ENCODE measurements around the gene HOXA6. TPM values are rescaled to one million over a fixed set of nuclear protein-coding genes. Genes with fewer than 3 reads are reported as not detected.
A peak's percentile ranks its signal among the peaks of the same experiment; 100 is the strongest.

HOXA6 gene
- total and polyA plus RNA-seq, 10 of the 15 experiments (the other 5 are each of a cell fraction or from before 2014, with no cell fraction given) = 0.08 TPM; not detected in 9

DNA sequence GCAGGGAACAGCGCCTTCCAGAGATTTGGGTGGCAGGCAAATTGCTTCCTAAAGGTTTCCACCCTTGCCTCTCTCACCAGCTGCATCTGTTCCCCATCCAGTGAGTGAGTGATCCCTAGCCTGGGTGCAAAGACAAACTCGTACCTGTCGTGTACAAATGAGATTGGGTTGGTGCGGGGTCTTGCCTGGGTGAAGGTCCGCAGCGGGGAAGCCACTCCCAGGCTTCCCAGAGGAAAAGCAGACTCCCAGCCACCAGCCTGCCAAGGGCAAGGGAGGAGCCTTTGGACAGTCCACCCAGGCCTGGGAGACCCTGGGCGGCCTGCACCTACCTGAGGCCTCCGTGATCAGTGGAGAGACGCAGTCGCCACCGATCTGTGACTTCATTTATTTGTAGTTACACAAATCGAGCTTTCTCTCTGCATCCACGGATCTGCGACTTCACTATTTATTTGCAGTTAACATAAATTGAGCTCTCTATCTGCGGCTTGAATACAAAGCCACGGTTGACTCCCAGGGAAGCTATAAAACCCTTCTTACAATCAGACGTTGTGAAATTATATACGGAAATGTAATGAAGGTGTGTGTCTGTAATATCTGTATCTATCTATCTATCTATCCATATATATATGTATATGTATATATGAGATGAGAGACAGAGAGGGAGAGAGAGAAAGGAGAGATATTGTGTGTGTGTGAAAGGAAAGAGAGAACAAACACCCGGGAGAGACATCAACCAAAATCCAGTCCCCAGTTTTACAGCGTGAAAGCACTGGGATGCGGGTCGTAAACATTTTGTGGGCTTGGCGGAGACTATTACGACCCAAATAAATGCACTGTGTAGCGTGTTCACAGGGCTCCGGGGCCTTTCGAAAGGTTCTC is 11.9 kb upstream of the HOXA6 start:
- TF ChIP-seq SMC3 (IDR thresholded peaks at IDR 0.05; ENCODE audit: borderline replicate concordance, low read length) = no peak
- no peak for TF ChIP-seq NR2F1 (conservative IDR thresholded peaks at IDR 0.05)
- no peak for TF ChIP-seq SMARCA5 (IDR thresholded peaks at IDR 0.05)
- TF ChIP-seq KDM1A (IDR thresholded peaks at IDR 0.05; ENCODE audit: borderline replicate concordance) = no peak
- TF ChIP-seq, protein P1, sequence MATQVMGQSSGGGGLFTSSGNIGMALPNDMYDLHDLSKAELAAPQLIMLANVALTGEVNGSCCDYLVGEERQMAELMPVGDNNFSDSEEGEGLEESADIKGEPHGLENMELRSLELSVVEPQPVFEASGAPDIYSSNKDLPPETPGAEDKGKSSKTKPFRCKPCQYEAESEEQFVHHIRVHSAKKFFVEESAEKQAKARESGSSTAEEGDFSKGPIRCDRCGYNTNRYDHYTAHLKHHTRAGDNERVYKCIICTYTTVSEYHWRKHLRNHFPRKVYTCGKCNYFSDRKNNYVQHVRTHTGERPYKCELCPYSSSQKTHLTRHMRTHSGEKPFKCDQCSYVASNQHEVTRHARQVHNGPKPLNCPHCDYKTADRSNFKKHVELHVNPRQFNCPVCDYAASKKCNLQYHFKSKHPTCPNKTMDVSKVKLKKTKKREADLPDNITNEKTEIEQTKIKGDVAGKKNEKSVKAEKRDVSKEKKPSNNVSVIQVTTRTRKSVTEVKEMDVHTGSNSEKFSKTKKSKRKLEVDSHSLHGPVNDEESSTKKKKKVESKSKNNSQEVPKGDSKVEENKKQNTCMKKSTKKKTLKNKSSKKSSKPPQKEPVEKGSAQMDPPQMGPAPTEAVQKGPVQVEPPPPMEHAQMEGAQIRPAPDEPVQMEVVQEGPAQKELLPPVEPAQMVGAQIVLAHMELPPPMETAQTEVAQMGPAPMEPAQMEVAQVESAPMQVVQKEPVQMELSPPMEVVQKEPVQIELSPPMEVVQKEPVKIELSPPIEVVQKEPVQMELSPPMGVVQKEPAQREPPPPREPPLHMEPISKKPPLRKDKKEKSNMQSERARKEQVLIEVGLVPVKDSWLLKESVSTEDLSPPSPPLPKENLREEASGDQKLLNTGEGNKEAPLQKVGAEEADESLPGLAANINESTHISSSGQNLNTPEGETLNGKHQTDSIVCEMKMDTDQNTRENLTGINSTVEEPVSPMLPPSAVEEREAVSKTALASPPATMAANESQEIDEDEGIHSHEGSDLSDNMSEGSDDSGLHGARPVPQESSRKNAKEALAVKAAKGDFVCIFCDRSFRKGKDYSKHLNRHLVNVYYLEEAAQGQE (IDR thresholded peaks at IDR 0.05; ENCODE audit: low read depth, low read length) = no peak
- TF ChIP-seq CBX5 (IDR thresholded peaks at IDR 0.05; ENCODE audit: low read depth) = no peak
- TF ChIP-seq NRF1 (conservative IDR thresholded peaks at IDR 0.05; ENCODE audit: low read depth, low read length) = no peak
- no peak for TF ChIP-seq CREB1 (IDR thresholded peaks at IDR 0.05; ENCODE audit: low read depth)
- no peak for TF ChIP-seq NBN (IDR thresholded peaks at IDR 0.05)
- TF ChIP-seq POLR2AphosphoS2 (IDR thresholded peaks at IDR 0.05; ENCODE audit: low read depth, low read length) = no peak
- TF ChIP-seq ESRRA (IDR thresholded peaks at IDR 0.05; ENCODE audit: low read length) = no peak
- no peak for TF ChIP-seq HCFC1 (IDR thresholded peaks at IDR 0.05; ENCODE audit: low read length)
- TF ChIP-seq, protein P2, sequence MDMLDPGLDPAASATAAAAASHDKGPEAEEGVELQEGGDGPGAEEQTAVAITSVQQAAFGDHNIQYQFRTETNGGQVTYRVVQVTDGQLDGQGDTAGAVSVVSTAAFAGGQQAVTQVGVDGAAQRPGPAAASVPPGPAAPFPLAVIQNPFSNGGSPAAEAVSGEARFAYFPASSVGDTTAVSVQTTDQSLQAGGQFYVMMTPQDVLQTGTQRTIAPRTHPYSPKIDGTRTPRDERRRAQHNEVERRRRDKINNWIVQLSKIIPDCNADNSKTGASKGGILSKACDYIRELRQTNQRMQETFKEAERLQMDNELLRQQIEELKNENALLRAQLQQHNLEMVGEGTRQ (IDR thresholded peaks at IDR 0.05; ENCODE audit: borderline replicate concordance, low read depth, low read length) = no peak
- TF ChIP-seq PAX5 (IDR thresholded peaks at IDR 0.05; ENCODE audit: borderline replicate concordance, low read depth, low read length) = no peak
- ATAC-seq (no peak), DNase-seq (ENCODE audit: low read depth, low spot score) (no peak), FAIRE-seq (no peak)
- SMC1A ChIA-PET (ENCODE audit: uncharacterized antibody, unreplicated experiment) = interaction anchor here (1.0 to 1.6 kb wide), 7 partner anchors 9 to 1267 kb away, joined by 3 to 10 read pairs (median 4); no protein-coding TSS in a partner anchor
- Histone ChIP-seq H2AFZ (ENCODE audit: control insufficient read depth, low read depth, low read length) (no peak overlapping the region; the same call in 1 of the 2 replicates), H3K9ac (ENCODE audit: control insufficient read depth, insufficient read depth, low read length) (no peak overlapping the region), H3K4me1 (ENCODE audit: control insufficient read depth, insufficient read depth, low read length) (no peaks in the 10 kb centered on the region), H3K36me3 (ENCODE audit: control insufficient read depth in 2 of 2, insufficient read depth in 2 of 2, low read length in 1 of 2) (no peaks in the 10 kb centered on the region), H3K79me2 (ENCODE audit: control insufficient read depth, insufficient read depth, low read length) (no peaks in the 10 kb centered on the region), H3K4me2 (ENCODE audit: control insufficient read depth, insufficient read depth) (peak overlapping the region; percentile 90), H4K20me1 (ENCODE audit: control insufficient read depth, insufficient read depth) (no peaks in the 10 kb centered on the region), H3K9me3 (replicated peaks; ENCODE audit: control insufficient read depth, insufficient read depth, low read length) (no peaks in the 10 kb centered on the region; the same call in 2 of the 3 replicates), H3K27ac (ENCODE audit: control insufficient read depth, insufficient read depth) (no peak overlapping the region), H3K27me3 (replicated peaks in 1 of 2; ENCODE audit: control insufficient read depth in 2 of 2, insufficient read depth in 2 of 2, low read length in 1 of 2) (peaks cover 20 to 35% of the 10 kb centered on the region in 2 experiments), H3K4me3 (0 out of 2 replicates have a peak overlapping the region, but pooled peaks have one; percentile 72)
- WGBS (ENCODE audit: insufficient coverage, insufficient replicate concordance, low lambda C conversion rate, missing lambda C conversion rate) = 27% methylated on average over 27 of the region's 27 CpGs
- RAD21 ChIA-PET (ENCODE audit: unreplicated experiment) = interaction anchor here (1.0 to 1.4 kb wide), 2 partner anchors 305 to 477 kb away, joined by 4 read pairs; no protein-coding TSS in a partner anchor
- POLR2A ChIA-PET = no interaction called here
- in situ Hi-C loops (cut with MboI) = loop anchor here (5.0 to 25.0 kb wide), 3 partner anchors 792 to 1297 kb away; no protein-coding TSS in a partner anchor
- intact Hi-C loops (cut with micrococcal nuclease; ENCODE audit: unreplicated experiment) = loop anchor here (2.0 to 5.0 kb wide), 4 partner anchors 302 to 1267 kb away; no protein-coding TSS in a partner anchor
- CTCF ChIA-PET = interaction anchor here (0.6 to 3.1 kb wide), 11 partner anchors 9 to 813 kb away, joined by 3 to 21 read pairs (median 5); no protein-coding TSS in a partner anchor
- no TSS peak for BruUV-seq (replicated peaks)

Data from GM12878 (cell line).